Astrocyte of the hippocampus (primary cell): ENCODE measurements around the gene NRN1.

ENCODE experiments used
- DNase-seq: peaks from one replicate; pipeline ENCODE4 v3.0.0; 2011; ENCODE audit warnings: low read depth, low spot score

Gene NRN1

GRCh38 chr6:6002848-6003620 lies 3.7 kb downstream of the NRN1 start:
- peak; percentile 14 for DNase-seq

GRCh38 chr6:6002005-6002847 lies 4.5 kb downstream of the NRN1 start:
- peak; percentile 19 for DNase-seq

DNA sequence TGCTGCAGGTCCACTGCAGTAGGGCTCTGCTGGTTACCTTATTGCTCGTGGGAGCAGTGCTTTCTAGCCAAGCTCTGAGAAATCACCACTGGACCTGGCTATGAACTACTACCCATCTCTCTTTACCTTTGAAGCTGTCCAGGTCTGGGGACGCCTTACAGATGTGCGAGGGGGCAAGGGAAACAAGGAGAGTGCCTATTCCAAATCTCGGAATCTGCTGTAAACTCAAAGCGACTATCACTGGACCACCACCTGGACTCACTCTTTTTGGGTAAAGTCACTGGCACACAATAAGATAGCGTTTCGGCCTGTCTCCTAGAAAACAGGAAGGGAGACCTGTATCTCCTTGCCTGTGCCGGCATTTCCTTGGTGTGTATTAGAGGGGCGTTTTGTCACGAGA lies 5.3 kb downstream of the NRN1 start:
- no peak for DNase-seq

DNA sequence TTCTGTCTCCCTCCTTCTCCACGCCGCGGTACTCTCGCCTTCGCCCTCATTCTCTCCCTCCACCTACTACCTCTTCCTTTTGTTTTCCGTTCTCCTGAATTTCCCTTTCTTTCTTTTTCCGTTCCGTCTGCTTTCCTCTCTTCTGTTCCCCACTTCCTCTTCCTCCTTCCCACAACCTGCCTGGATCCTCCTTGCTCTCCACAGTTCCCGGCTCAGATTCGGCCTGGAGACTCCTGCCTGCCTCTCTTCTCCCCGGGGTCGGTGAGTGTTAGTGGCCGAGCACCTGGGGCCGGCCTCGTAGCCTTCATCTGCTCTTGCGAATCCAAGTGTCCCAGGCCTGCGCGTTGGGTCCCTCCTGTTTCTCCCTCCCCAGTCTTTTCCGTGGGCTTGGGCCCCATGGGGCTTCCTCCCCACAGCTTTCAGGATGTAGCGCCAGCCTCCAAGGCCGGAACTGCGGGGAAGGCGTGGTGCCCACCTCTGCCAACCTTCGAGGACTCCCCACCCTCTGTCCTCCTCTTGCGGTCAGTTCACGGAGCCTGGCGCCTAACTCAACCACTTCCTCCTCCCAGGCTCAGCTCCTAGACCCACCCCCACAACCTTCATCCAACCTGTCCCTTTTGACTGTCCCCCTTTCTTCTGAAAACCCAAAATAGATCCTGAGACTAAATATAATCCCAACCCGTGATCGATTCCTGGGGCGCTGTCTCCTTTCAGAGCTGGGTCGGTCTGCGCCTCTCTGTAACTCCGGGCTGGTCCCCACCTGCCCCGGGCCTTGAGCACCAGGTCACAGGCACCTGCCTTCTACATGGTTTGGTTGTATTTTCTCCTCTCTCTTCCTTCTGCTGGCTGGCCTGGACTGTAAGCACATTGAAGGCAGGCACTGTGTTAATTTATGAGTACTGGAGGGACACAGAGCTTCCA lies 6.8 kb downstream of the NRN1 start:
- no peak for DNase-seq

GRCh38 chr6:5998711-5999687 lies 7.7 kb downstream of the NRN1 start:
- DNase-seq: peak; percentile 52

DNA sequence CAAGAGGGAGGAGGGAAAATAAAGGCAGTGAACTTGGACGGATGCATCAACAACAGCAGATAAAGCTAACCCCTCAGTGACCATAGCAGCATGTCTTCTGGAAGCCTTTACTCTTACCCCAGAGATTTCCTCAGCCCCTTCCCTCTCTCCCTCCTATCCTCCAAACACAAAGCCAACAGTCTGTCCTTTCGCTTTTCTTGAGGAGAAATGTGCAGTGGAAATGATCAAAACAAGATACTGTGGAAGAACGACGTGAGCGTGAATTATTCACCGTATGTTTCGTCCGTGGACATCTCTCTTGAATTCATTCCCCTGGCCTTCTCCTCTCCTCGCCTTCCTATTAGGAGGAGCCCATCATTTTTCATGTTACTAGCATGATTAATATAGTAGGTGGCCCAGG lies 8.5 kb downstream of the NRN1 start:
- DNase-seq: peak; percentile 12

DNA sequence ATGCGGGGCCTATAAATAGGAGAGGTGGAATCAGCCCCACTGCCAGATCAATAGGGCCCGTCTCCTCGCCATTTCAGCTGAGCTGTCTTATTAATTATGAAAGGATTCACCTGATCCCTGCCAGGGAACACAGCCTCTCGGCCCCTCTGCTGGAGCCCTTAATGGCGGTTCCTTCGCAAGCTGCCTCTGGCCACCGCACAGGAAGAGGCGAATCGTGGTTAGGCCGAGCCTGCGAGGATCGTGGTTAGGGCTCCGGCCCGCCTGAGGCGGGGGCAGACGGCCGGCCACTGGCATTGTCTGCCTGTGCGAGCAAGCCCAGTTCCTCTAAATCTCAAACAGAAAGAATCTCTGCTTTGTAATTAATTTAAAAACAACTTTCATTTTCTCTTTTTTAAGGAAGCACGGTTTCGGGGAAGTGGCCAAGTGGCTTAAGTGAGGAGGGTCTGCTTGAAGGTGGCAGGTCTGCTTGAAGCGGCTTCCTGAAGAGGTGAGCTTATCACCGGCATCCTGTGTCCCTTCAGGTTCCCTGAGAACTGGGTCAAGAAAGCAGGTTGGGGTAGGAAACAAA lies 9.2 kb downstream of the NRN1 start:
- DNase-seq: peak; percentile 35

- DNase-seq: peak; percentile 60
Observed at GRCh38 chr6:5996714-5997419, 9.9 kb downstream of the NRN1 start.

GRCh38 chr6:5995949-5996713 lies 10.6 kb downstream of the NRN1 start:
- peak; percentile 64 for DNase-seq

GRCh38 chr6:5995658-5995948 lies 11.1 kb downstream of the NRN1 start:
- no peak for DNase-seq

DNA sequence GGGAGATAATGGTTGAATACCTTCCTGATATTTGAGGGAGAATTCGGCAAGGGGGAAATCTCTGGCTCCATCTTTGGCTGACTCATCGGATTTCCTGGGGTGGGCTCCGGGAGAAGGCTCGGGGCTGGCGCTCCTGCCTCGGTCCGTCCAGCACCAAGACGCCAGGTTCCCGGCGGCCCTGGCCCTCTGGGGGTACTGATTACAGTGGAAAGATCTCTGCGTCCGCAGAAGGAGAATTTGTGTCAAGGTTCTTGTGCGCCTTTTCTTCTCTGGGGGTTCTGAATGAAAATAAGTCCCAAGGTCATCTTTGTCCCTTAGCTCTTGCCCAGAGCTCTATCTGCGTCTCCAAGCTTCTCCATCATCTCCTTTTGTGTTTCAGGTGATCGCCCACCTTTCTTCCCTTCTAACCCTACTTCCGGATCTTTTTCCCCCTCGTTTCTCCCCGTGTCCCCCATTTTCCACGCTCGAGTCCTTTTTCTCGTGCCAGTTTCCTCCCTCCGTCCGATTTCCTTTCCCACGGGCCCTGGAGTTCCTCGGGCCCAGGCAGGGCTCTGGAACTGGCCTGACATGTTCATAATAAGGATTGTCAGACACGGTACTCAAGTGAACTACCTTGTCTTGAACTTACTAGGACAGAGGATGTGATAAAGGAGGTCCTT lies 11.6 kb downstream of the NRN1 start:
- DNase-seq: no peak

- DNase-seq: no peak
Observed at GRCh38 chr6:5994234-5994998, 12.3 kb downstream of the NRN1 start.

DNA sequence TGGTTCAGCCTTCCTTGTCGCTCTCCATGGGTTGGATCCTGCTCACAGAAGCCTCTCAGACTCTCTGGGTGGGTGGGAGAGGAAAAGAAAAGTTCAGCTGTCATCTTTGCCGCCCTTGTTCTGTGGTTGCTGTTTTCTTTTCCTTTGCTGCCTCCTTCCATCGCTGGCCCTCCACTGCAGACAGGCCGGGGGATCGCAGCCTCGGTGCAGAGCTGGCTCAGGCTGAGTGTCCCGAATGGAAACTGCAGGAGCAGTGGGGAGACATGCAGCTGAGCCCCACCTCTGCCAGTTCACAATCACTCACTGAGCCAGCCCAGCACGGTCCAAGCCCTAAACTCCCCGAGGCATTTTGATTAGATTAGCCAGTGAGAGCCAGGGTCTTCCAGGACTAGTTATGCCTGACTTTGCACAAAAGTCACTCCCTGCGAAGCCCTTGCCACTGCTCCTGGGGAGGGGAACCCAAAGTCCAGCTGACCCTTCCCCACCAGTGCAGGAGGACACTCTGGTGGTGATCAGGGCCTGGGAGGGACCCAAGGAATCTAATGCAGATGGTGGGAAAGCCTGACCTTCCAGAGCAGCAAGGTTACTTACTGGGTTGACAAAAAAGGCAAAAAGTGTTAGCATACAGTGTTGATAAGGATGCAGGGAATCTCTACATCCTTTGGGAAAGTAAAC lies 14.0 kb downstream of the NRN1 start:
- DNase-seq: peak; percentile 26

- no peak for DNase-seq
Observed at GRCh38 chr6:5990786-5991185, 15.9 kb downstream of the NRN1 start.

DNA sequence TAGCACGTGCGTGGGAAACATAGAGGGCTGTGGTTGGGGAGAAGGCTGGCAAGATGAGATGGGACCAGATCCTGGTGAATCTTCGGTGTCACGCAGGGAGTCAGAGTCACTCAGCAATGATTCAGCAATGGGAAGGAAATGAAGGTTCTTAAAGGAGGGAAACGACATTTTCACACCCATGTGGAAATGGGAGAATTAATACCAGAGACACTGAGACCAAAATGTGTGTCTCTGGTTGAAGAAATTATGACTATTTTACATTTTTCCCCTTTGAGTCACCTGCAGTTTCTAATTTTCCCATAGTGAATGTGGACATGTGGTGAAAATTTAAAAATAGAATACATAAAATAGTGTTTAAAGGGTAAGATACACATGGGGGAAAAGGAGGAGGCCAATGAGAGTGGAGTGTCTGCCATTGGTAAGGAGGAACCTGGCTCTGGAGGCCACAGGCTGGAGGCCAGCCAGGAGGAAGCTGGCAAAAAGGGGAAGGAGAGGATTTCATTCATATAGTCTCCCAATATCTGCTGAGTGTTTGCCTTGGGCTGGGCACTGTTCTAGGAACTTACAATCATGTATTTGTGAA lies 17.5 kb downstream of the NRN1 start:
- DNase-seq: no peak

- no peak for DNase-seq
Observed at GRCh38 chr6:5986861-5987260, 19.9 kb downstream of the NRN1 start.
